ENCODE data around the gene DNAJB13.
A peak's percentile ranks its signal among the peaks of the same experiment; 100 is the strongest.

The DNAJB13 gene

DNA sequence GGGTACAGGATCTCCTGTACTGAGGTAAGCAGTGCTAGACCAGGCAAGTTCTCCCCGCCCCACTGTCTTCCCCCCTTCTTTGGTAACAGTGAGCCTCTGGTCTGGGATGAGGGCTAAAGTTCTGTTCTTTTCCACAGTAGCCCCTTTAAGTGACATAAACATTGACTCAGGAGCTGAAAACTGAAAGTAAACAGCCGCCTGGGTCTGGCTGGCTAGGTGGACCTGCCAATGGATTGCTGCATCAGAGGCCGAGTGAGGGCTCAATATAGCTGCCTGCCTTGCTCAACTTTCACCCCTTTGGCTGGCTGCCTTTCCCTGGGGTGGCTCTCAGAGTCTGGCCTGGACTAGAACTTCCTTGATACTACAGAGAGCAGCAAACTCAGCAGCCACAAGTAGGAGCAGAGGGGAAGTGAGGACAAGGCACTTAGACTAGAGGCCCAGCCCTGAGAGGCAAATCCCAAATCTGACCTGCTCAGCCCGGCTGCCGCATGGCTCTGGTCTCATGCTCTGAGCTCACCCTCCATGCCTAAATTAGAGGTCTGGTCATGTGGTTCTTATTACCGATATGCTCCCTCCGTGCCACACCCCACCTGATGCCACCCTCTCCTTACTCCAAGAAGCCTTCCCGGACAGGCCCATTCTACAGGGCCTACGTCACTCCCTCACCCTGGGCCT, 67.6 kb downstream of the DNAJB13 start:
- peak in 1 of 2 donors; percentile 61 for DNase-seq

DNA sequence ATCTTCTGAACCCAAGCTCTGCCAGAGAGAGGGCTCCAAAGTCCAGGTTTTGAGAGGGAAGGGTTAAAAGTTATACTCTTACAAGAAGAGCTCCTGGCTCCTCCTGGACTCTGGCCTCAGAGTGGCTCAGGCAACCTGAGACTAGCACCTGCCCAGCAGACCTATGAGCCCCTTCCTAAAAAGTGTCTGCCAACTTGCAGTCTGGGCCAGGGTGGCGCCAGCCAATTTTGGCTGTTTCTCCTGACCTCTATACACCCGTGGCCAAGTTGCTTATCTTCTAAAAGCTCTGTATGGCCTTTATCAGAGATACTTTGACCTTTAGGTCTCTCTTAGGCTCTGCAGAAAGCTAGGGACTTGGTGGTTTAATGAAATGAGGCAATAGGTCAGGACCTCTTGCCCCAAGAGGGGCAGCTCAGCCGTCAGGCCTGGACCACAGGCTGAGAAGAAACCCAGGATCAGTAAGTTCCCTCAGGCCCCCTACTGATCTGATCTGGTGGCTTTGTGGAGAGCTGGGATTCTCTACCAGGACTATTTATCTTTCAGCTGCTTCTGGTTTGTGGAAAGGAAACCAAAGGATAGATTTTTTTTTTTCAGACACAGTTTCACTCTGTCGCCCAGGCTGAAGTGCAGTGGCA, 68.4 kb downstream of the DNAJB13 start:
- no peak for DNase-seq

- no peak for DNase-seq
Measured at GRCh38 chr11:74019860-74020259, 69.0 kb downstream of the DNAJB13 start.
